K562 (cell line): ENCODE data around the gene ATPAF2. TPM values are rescaled to one million over a fixed set of nuclear protein-coding genes. Genes with fewer than 3 reads are reported as not detected.

Experiments
- ATAC-seq: fragments of 200-7000 bp; cut with Tn5 transposase; 3 replicates; pipeline ENCODE4 v1.9.1; 2020; ENCODE audit warnings: moderate library complexity
- BruUV-seq: library from RNA; stranded (reverse); fragments of 400-500 nt; replicated peaks from 2 replicates; lab custom pipeline; 2021; lab: Mats Ljungman, UMichigan
- CTCF ChIA-PET: fragments of 300-600 bp; formaldehyde crosslinking; extraction: SDS; loops from one replicate; lab custom pipeline; 2021; ENCODE audit warnings: low intra/inter-chr PET ratio; lab: Yijun Ruan, JAX
- POLR2A ChIA-PET: fragments of 300-600, 350-650 bp; sonication (Branson Sonifier 250); formaldehyde crosslinking; extraction: SDS; loops from one replicate; lab custom pipeline; 2021; ENCODE audit warnings: antibody characterized with exemption, inconsistent platforms; lab: Yijun Ruan, JAX
- DNase-seq, 4 experiments: peaks; one replicate each; pipeline versions ENCODE4 v3.0.0 to v3.0.0-alpha.2; 2011 to 2018; ENCODE audit warnings: low spot score in 3 of 4, mixed read lengths in 3 of 4; ENCODE audit errors: extremely low read depth in 1 of 4
- FAIRE-seq: peaks from 2 replicates; lab custom pipeline; 2011; peaks lifted over from hg19 to GRCh38; lab: Jason Lieb, UNC
- H2AFZ ChIP-seq: 2 replicates; pipeline ENCODE4 v1.6.0; 2011; ENCODE audit warnings: low read depth, low read length, control low read depth, inconsistent platforms
- H3K27ac ChIP-seq: fragments of 200-600 bp; 3 replicates; pipeline ENCODE4 v1.8.0; 2011; ENCODE audit warnings: low read depth, mild to moderate bottlenecking, control low read depth, inconsistent platforms, low read length, moderate library complexity, mixed read lengths; ENCODE audit errors: extremely low read depth
- H3K27me3 ChIP-seq, 2 experiments: fragments of 300-600 bp in 1 of 2; 2 replicates in 1 of 2; 3 replicates in 1 of 2; pipeline versions ENCODE4 v1.6.0 to v1.8.0; 2011; ENCODE audit warnings: inconsistent platforms in 2 of 2, low read length in 2 of 2, mild to moderate bottlenecking in 1 of 2, mixed read lengths in 1 of 2, moderate library complexity in 1 of 2; ENCODE audit not compliant: control insufficient read depth in 2 of 2, insufficient read depth in 2 of 2
- H3K36me3 ChIP-seq: fragments of 300-600 bp; 3 replicates; pipeline ENCODE4 v1.8.0; 2011; ENCODE audit warnings: mild to moderate bottlenecking, low read length, inconsistent platforms; ENCODE audit not compliant: control insufficient read depth, insufficient read depth
- H3K4me1 ChIP-seq, 2 experiments: fragments of 200-600 bp in 1 of 2; replicated peaks in 1 of 2; 2 replicates in 1 of 2; 3 replicates in 1 of 2; pipeline versions ENCODE4 v1.5.1 to v1.8.0; 2011; ENCODE audit warnings: inconsistent platforms in 2 of 2, low read length in 2 of 2, mild to moderate bottlenecking in 1 of 2, mixed read lengths in 1 of 2, moderate library complexity in 1 of 2; ENCODE audit not compliant: control insufficient read depth in 2 of 2, insufficient read depth in 2 of 2
- H3K4me2 ChIP-seq: 2 replicates; pipeline ENCODE4 v1.6.1; 2011; ENCODE audit warnings: low read length, control low read depth, inconsistent platforms, mixed read lengths; ENCODE audit not compliant: insufficient read depth
- H3K4me3 ChIP-seq: fragments of 200-600 bp; sonication (generic), shearing (Covaris generic); 2 replicates; pipeline ENCODE4 v1.5.1; 2016; ENCODE audit warnings: control low read depth, inconsistent platforms
- H3K79me2 ChIP-seq: fragments of 200-600 bp; 3 replicates; pipeline ENCODE4 v1.8.0; 2011; ENCODE audit warnings: low read length, inconsistent platforms; ENCODE audit not compliant: control insufficient read depth, insufficient read depth
- H3K9ac ChIP-seq, 2 experiments: 2 replicates each; pipeline versions ENCODE4 v1.6.0 to v1.6.1; 2011; ENCODE audit warnings: low read depth in 2 of 2, low read length in 2 of 2, control low read depth in 1 of 2, inconsistent platforms in 1 of 2, mild to moderate bottlenecking in 1 of 2, mixed read lengths in 1 of 2; ENCODE audit not compliant: insufficient read depth in 1 of 2
- H3K9me1 ChIP-seq: one replicate; pipeline ENCODE4 v1.6.0; 2011; ENCODE audit warnings: inconsistent platforms, mild to moderate bottlenecking, low read length, moderate library complexity; ENCODE audit not compliant: control insufficient read depth, insufficient read depth
- H3K9me3 ChIP-seq: replicated peaks from 2 replicates; pipeline ENCODE4 v1.5.1; 2011; ENCODE audit warnings: low read depth, low read length, inconsistent platforms; ENCODE audit not compliant: control insufficient read depth, insufficient read depth
- H4K20me1 ChIP-seq: replicated peaks from 2 replicates; pipeline ENCODE4 v1.6.1; 2011; ENCODE audit warnings: low read length, inconsistent platforms, mixed read lengths; ENCODE audit not compliant: control insufficient read depth, insufficient read depth
- ARNT ChIP-seq, 2 experiments: fragments of 450-650 bp; IDR thresholded peaks; 2 replicates each; pipeline ENCODE4 v1.6.1; 2016; ENCODE audit warnings: mild to moderate bottlenecking in 1 of 2
- DNMT1 ChIP-seq: fragments of 450-650 bp; IDR thresholded peaks from 2 replicates; pipeline ENCODE4 v1.6.1; 2016; ENCODE audit warnings: antibody characterized with exemption, mild to moderate bottlenecking
- ELF1 ChIP-seq: fragments of 200-800 bp; sonication (Bioruptor generic); IDR thresholded peaks from 2 replicates; pipeline ENCODE4 v1.6.1; 2016; ENCODE audit warnings: missing genetic modification characterization, missing compliant biosample characterization
- LARP7 ChIP-seq: fragments of 450-650 bp; IDR thresholded peaks from 2 replicates; pipeline ENCODE4 v1.6.1; 2016
- MEF2D ChIP-seq: conservative IDR thresholded peaks from 2 replicates; pipeline ENCODE4 v1.6.1; 2016; ENCODE audit warnings: low read depth, missing genetic modification characterization, missing compliant biosample characterization
- NFE2 ChIP-seq: IDR thresholded peaks from 2 replicates; pipeline ENCODE4 v1.6.1; 2014; ENCODE audit warnings: antibody characterized with exemption, low read depth
- NR3C1 ChIP-seq: sonication (generic); formaldehyde crosslinking; IDR thresholded peaks from 2 replicates; pipeline ENCODE4 v1.8.1; 2022; ENCODE audit warnings: missing genetic modification reagents
- NRF1 ChIP-seq, 2 experiments: fragments of 450-650 bp; IDR thresholded peaks in 1 of 2; conservative IDR thresholded peaks in 1 of 2; 2 replicates each; pipeline ENCODE4 v1.6.1; 2014; ENCODE audit warnings: mild to moderate bottlenecking in 2 of 2
- SMARCB1 ChIP-seq: IDR thresholded peaks from 2 replicates; pipeline ENCODE4 v1.6.1; 2011; ENCODE audit warnings: improper control_type of control experiment, low read depth; ENCODE audit not compliant: insufficient read length
- TEAD1 ChIP-seq, 2 experiments: fragments of 450-650 bp in 1 of 2; sonication (generic) in 1 of 2; formaldehyde crosslinking; IDR thresholded peaks; 2 replicates each; pipeline versions ENCODE4 v1.4.0 to v1.8.0; 2020 to 2022; ENCODE audit warnings: mild to moderate bottlenecking in 2 of 2, missing genetic modification reagents in 1 of 2
- ZNF407 ChIP-seq: fragments of 450-650 bp; IDR thresholded peaks from 2 replicates; pipeline ENCODE4 v1.6.1; 2016; ENCODE audit warnings: low read depth
- ZNF445 ChIP-seq: fragments of 250-450 bp; sonication (Bioruptor Pico); IDR thresholded peaks from 2 replicates; pipeline ENCODE4 v1.4.0; 2020; ENCODE audit warnings: low read depth, mild to moderate bottlenecking, moderate library complexity
- ZNF707 ChIP-seq: fragments of 250-450 bp; sonication (Bioruptor Pico); conservative IDR thresholded peaks from 2 replicates; pipeline ENCODE4 v1.8.0; 2022; ENCODE audit warnings: inconsistent platforms, mild to moderate bottlenecking, moderate library complexity
- ZNF785 ChIP-seq: fragments of 250-450 bp; sonication (Bioruptor Pico); IDR thresholded peaks from 2 replicates; pipeline ENCODE4 v1.4.0; 2020; ENCODE audit warnings: mild to moderate bottlenecking
- ZSCAN29 ChIP-seq: fragments of 450-650 bp; IDR thresholded peaks from 2 replicates; pipeline ENCODE4 v1.6.1; 2017
- WGBS: fragments of 100-300 bp; shearing (Covaris generic); methylation state at CpG from one replicate; pipeline ENCODE4 v1.1.6; 2016; ENCODE audit warnings: low coverage, mixed read lengths; ENCODE audit not compliant: insufficient coverage; ENCODE audit errors: missing lambda C conversion rate; 5-methylcytosine and 5-hydroxymethylcytosine counted together
- in situ Hi-C: fragments of 300-500 bp; cut with MboI; formaldehyde crosslinking; loops from 4 replicates; pipeline ENCODE4 v1.15.0; 2018; ENCODE audit warnings: inconsistent platforms, mixed read lengths
- intact Hi-C: fragments of 100-400 bp; cut with micrococcal nuclease; formaldehyde crosslinking; loops from 2 replicates; pipeline ENCODE4 v1.14.2; 2022
- polyA plus RNA-seq, 8 experiments: library from polyadenylated mRNA; depleted of rRNA in 4 of 8; stranded (reverse) in 5 of 8; unstranded in 3 of 8; fragments of >200 nt; fragmentation: Nextera tagmentation in 2 of 8; fragmentation: Illumina TruSeq in 1 of 8; extraction: Ambion mirVana in 2 of 8; extraction: Trizol in 1 of 8; gene quantifications; 2 replicates each; pipeline versions ENCODE4 v1.2.1 to v1.2.3, GENCODE V29; 2011 to 2014; ENCODE audit warnings: inconsistent platforms in 1 of 8, missing spikeins in 1 of 8
- total RNA-seq, 7 experiments: library from RNA; depleted of rRNA in 6 of 7; stranded (reverse); fragments of >200 nt in 6 of 7; fragmentation: Illumina TruSeq in 2 of 7; extraction: Trizol in 2 of 7; gene quantifications; 2 replicates each; pipeline versions ENCODE4 v1.2.1 to v1.2.3, GENCODE V29; 2011 to 2021; ENCODE audit warnings: low replicate concordance in 1 of 7

The ATPAF2 gene
- total and polyA plus RNA-seq, 9 of the 15 experiments (the other 6 are each of a cell fraction or from before 2014, with no cell fraction given): 2.1 to 19.2 (median 11.3) TPM

GRCh38 chr17:17993366-17993765, 45.6 kb downstream of the ATPAF2 start (continued):
- no peak for TF ChIP-seq ZNF407

- H3K4me3 ChIP-seq: no peak overlapping the region
- no TSS peak for BruUV-seq
- intact Hi-C loops (no loop called here), in situ Hi-C loops (no loop called here)
- no peaks in the 10 kb centered on the region; a peak in 1 of 5 replicates for H3K4me1 ChIP-seq
- ATAC-seq (no peak), DNase-seq (no peak), FAIRE-seq (no peak)
- H3K79me2 ChIP-seq: no peaks in the 10 kb centered on the region
- H3K4me2 ChIP-seq: no peak overlapping the region
- no peak overlapping the region for H2AFZ ChIP-seq
- WGBS: 0% methylated on average over 1 of the region's 2 CpGs
- ChIA-PET CTCF (no interaction called here), POLR2A (no interaction called here)
- H3K9me3 ChIP-seq: no peaks in the 10 kb centered on the region
- H3K27me3 ChIP-seq: peaks cover 0 to 31% of the 10 kb centered on the region in 2 experiments; a peak in 2 of 5 replicates
- H4K20me1 ChIP-seq: no peaks in the 10 kb centered on the region
- no peaks in the 10 kb centered on the region for H3K9me1 ChIP-seq
- H3K36me3 ChIP-seq: no peaks in the 10 kb centered on the region
- H3K9ac ChIP-seq: no peak overlapping the region
- H3K27ac ChIP-seq: no peak overlapping the region
- TF ChIP-seq ZNF707 (CRISPR knock-in tag) (no peak), ZNF785 (CRISPR knock-in tag) (no peak), ZNF445 (CRISPR knock-in tag) (no peak), SMARCB1 (no peak), MEF2D (tag) (no peak), ZSCAN29 (no peak), NRF1 (conservative IDR thresholded peaks at IDR 0.05 in 1 of 2, IDR thresholded peaks at IDR 0.05 in 1 of 2) (no peak), NR3C1 (CRISPR knock-in tag) (no peak), ARNT (IDR thresholded peaks at IDR 0.05) (no peak), DNMT1 (no peak), TEAD1 (CRISPR knock-in tag; IDR thresholded peaks at IDR 0.05) (no peak), NFE2 (no peak), LARP7 (no peak), ELF1 (tag) (no peak)
Observed at GRCh38 chr17:17990282-17990681, 48.7 kb downstream of the ATPAF2 start.
